ENCODE measurements around the gene WFDC8. TPM values are rescaled to one million over a fixed set of nuclear protein-coding genes. Genes with fewer than 3 reads are reported as not detected.

The WFDC8 gene
- total RNA-seq (2022; extraction: Qiagen RNA extraction): not detected in 5 replicates

GRCh38 chr20:45579184-45579583 is at the start of gene WFDC8:
WFDC8 (minus strand) TSS chr20:45579284; CDS start chr20:45579247, 37 bp downstream.

GRCh38 chr20:45547206-45547770 is 31.8 kb downstream of the WFDC8 start, which contains the start of gene EPPIN:
EPPIN (minus strand) TSS chr20:45547401; CDS start chr20:45547357, 44 bp downstream.

GRCh38 chr20:45539382-45539781 is 39.7 kb downstream of the WFDC8 start, which contains the start of gene WFDC6:
WFDC6 (minus strand) TSS chr20:45539482; CDS start chr20:45539407, 75 bp downstream.

GRCh38 chr20:45515147-45515913 is 63.8 kb downstream of the WFDC8 start, which contains the start of gene SPINT3:
SPINT3 (minus strand) TSS chr20:45515622; CDS start chr20:45515608, 14 bp downstream.

Other genes starting within 250 kb of the WFDC8 start
- gene SDC4, start 230.9 kb downstream of the WFDC8 start, total RNA-seq (2022; extraction: Qiagen RNA extraction): 106 to 130 TPM (median 122 TPM) in 5 replicates
- gene SYS1, start 216.1 kb downstream of the WFDC8 start, total RNA-seq (2022; extraction: Qiagen RNA extraction): 27.4 to 37.0 TPM (median 33.8 TPM) in 5 replicates
- not detected in 5 replicates for gene TP53TG5, start 201.0 kb downstream of the WFDC8 start, total RNA-seq (2022; extraction: Qiagen RNA extraction)
- gene DBNDD2, start 171.0 kb downstream of the WFDC8 start, total RNA-seq (2022; extraction: Qiagen RNA extraction): 22.6 to 29.6 TPM (median 26.6 TPM) in 5 replicates
- 85.4 to 103 TPM (median 97.4 TPM) in 5 replicates for gene PIGT, start 163.1 kb downstream of the WFDC8 start, total RNA-seq (2022; extraction: Qiagen RNA extraction)
- gene WFDC2, start 109.5 kb downstream of the WFDC8 start, total RNA-seq (2022; extraction: Qiagen RNA extraction): 0.20 to 0.23 TPM in 2 of 5 replicates, not detected in the others
- not detected in 5 replicates for gene SPINT3, start 63.7 kb downstream of the WFDC8 start, total RNA-seq (2022; extraction: Qiagen RNA extraction)
- not detected in 5 replicates for gene WFDC6, start 39.8 kb downstream of the WFDC8 start, total RNA-seq (2022; extraction: Qiagen RNA extraction)
- gene EPPIN, start 31.9 kb downstream of the WFDC8 start, total RNA-seq (2022; extraction: Qiagen RNA extraction): not detected in 5 replicates
- gene WFDC10A, start 50.5 kb upstream of the WFDC8 start, total RNA-seq (2022; extraction: Qiagen RNA extraction): not detected in 5 replicates
- gene WFDC9, start 52.0 kb upstream of the WFDC8 start, total RNA-seq (2022; extraction: Qiagen RNA extraction): not detected in 5 replicates
- gene WFDC11, start 91.0 kb upstream of the WFDC8 start, total RNA-seq (2022; extraction: Qiagen RNA extraction): not detected in 5 replicates
- not detected in 5 replicates for gene WFDC13, start 122.8 kb upstream of the WFDC8 start, total RNA-seq (2022; extraction: Qiagen RNA extraction)
- not detected in 5 replicates for gene WFDC10B, start 125.7 kb upstream of the WFDC8 start, total RNA-seq (2022; extraction: Qiagen RNA extraction)
- not detected in 5 replicates for gene SPINT4, start 143.1 kb upstream of the WFDC8 start, total RNA-seq (2022; extraction: Qiagen RNA extraction)
- 0.18 to 0.50 TPM in 2 of 5 replicates, not detected in the others for gene WFDC3, start 212.6 kb upstream of the WFDC8 start, total RNA-seq (2022; extraction: Qiagen RNA extraction)
- gene DNTTIP1, start 212.7 kb upstream of the WFDC8 start, total RNA-seq (2022; extraction: Qiagen RNA extraction): 30.7 to 37.1 TPM (median 36.3 TPM) in 5 replicates
- gene UBE2C, start 233.4 kb upstream of the WFDC8 start, total RNA-seq (2022; extraction: Qiagen RNA extraction): 232 to 256 TPM (median 248 TPM) in 5 replicates
- gene TNNC2, start 248.0 kb upstream of the WFDC8 start, total RNA-seq (2022; extraction: Qiagen RNA extraction): 0.13 to 0.35 TPM (median 0.24 TPM) in 3 of 5 replicates, not detected in the others

Data from A549 treated with CORT108297 at 1 μM for 4 hours (cell line).